Gastroesophageal sphincter (tissue), 3 donors: ENCODE measurements around the gene EVC2.

Source experiments
- CTCF ChIP-seq, 4 experiments: fragments of 200-600 bp in 2 of 4; fragments of 450-650 bp in 2 of 4; sonication (generic) in 1 of 4; IDR thresholded peaks; one replicate each; pipeline ENCODE4 v1.5.1; 2017 to 2019; ENCODE audit warnings: antibody characterized with exemption in 4 of 4, mild to moderate bottlenecking in 2 of 4, moderate library complexity in 2 of 4
- EP300 ChIP-seq: sonication (generic); formaldehyde crosslinking; IDR thresholded peaks from one replicate; pipeline ENCODE4 v1.6.1; 2017; ENCODE audit warnings: antibody characterized with exemption, mild to moderate bottlenecking
- POLR2A ChIP-seq, 2 donors: fragments of 450-650 bp; IDR thresholded peaks; one replicate each; pipeline ENCODE4 v1.6.1; 2017; ENCODE audit warnings: antibody characterized with exemption in 2 of 2, mild to moderate bottlenecking in 2 of 2, moderate library complexity in 1 of 2

GRCh38 chr4:5750946-5751665 lies 42.7 kb upstream of the EVC2 start:
- TF ChIP-seq CTCF (IDR thresholded peaks at IDR 0.05): no peak
- no peak for TF ChIP-seq POLR2A (IDR thresholded peaks at IDR 0.05)
- no peak for TF ChIP-seq EP300
